Measurements from ENCODE around the gene EIF2S2. TPM values are rescaled to one million over a fixed set of nuclear protein-coding genes. Genes with fewer than 3 reads are reported as not detected.

The EIF2S2 gene
- total RNA-seq, 1 donor from 2014 or later = 39.0 TPM

DNA sequence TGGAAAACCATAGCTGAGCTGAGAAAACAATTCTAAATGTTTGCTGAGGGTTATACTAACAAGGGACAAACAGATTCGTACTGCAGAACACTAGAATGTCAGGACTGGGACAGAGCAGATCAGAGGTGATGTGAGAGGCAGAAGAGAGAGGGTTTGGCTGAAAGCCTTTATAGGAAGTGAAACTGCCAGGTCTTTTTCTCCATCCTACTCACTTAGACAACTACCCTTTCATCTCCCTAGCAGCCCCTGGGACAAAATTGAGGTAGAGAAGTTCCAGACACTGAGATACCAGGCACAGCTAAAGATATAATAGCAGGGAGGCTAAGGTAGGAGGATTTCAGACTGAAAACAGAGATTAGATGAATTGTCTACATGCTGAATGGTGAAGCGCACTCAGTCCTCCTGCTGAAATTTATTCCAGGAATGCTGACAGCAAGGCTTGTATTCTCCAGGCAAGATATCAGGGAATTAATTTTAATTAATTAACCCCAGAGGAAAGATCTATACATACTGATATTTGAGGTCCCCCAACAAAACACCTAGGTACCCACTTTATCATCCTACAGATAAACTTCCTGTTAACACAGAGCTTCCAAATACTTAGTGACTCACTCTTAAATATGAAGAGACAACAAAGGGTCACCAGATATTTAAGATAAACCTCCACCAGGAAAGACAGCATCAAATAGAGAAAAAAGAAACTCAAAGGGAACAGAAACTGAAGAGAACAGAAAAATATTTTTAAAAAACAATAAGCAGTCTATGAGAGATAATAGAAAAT lies 12.6 kb upstream of the EIF2S2 start:
- intact Hi-C loops (cut with DNase I) = loop anchor here (10.0 kb wide), 2 partner anchors 50 to 190 kb away; no protein-coding TSS in a partner anchor
- ATAC-seq (ENCODE audit: poor library complexity) (no peak), DNase-seq (no peak)

- no peak for ATAC-seq (ENCODE audit: poor library complexity)
- intact Hi-C loops (cut with DNase I) = loop anchor here (10.0 kb wide), 2 partner anchors 49 to 189 kb away; no protein-coding TSS in a partner anchor
- no peak for DNase-seq
Observed at GRCh38 chr20:34123309-34123708, 11.3 kb upstream of the EIF2S2 start.

DNA sequence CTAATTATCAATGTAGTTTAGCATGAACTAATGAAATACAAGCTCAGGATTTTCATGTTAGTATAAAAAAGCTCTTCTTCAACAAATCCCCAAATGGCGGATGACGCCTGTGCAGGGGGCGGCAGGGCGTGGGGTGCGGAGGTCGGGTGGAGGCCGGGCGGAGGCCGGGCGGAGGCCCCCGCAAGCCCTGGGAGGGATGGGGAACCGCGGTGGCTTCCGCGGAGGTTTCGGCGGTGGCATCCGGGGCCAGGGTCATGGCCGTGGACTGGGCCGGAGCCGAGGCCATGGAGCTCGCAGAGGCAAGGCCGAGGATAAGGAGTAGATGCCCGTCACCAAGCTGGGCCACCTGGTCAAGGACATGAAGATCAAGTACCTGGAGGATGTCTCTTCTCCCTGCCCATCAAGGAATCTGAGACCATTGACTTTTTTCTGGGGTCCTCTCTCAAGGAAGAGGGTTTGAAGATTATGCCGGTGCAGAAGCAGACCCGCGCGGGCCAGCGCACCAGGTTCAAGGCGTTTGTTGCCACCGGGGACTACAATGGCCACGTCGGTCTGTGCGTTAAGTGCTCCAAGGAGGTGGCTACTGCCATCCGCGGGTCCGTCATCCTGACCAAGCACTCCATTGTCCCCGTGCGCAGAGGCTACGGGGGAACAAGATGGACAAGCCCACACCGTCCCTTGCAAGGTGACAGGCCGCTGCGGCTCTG lies 10.4 kb upstream of the EIF2S2 start:
- DNase-seq (no peak), ATAC-seq (ENCODE audit: poor library complexity) (no peak)
- intact Hi-C loops (cut with DNase I) = loop anchor here (10.0 kb wide), 2 partner anchors 48 to 188 kb away; no protein-coding TSS in a partner anchor

GRCh38 chr20:34120213-34120612 lies 8.2 kb upstream of the EIF2S2 start:
- no peak for DNase-seq

GRCh38 chr20:34115232-34115631 lies 3.2 kb upstream of the EIF2S2 start:
- ATAC-seq (ENCODE audit: poor library complexity) (no peak), DNase-seq (no peak)
- intact Hi-C loops (cut with DNase I) = no loop called here

More at GRCh38 chr20:34120213-34120612, 8.2 kb upstream of the EIF2S2 start:
- no peak for ATAC-seq (ENCODE audit: poor library complexity)
- intact Hi-C loops (cut with DNase I) = loop anchor here (10.0 kb wide), 2 partner anchors 45 to 185 kb away; no protein-coding TSS in a partner anchor

- intact Hi-C loops (cut with DNase I) = no loop called here
- no peak for ATAC-seq (ENCODE audit: poor library complexity)
- DNase-seq = no peak
Observed at GRCh38 chr20:34114809-34115208, 2.8 kb upstream of the EIF2S2 start.

- ATAC-seq (ENCODE audit: poor library complexity) = peak; percentile 3
- DNase-seq = peak; percentile 39
- intact Hi-C loops (cut with DNase I) = no loop called here
Observed at GRCh38 chr20:34112600-34113101, 608 bp upstream of the EIF2S2 start.

- DNase-seq (no peak), ATAC-seq (ENCODE audit: poor library complexity) (no peak)
- intact Hi-C loops (cut with DNase I) = no loop called here
Observed at GRCh38 chr20:34110745-34111641, 1.1 kb downstream of the EIF2S2 start.

- intact Hi-C loops (cut with DNase I) = no loop called here
- DNase-seq (no peak), ATAC-seq (ENCODE audit: poor library complexity) (no peak)
Observed at GRCh38 chr20:34110025-34110744, 1.9 kb downstream of the EIF2S2 start.

- ATAC-seq (ENCODE audit: poor library complexity) = no peak
- intact Hi-C loops (cut with DNase I) = no loop called here
- DNase-seq = no peak
Observed at GRCh38 chr20:34109442-34109841, 2.6 kb downstream of the EIF2S2 start.

DNA sequence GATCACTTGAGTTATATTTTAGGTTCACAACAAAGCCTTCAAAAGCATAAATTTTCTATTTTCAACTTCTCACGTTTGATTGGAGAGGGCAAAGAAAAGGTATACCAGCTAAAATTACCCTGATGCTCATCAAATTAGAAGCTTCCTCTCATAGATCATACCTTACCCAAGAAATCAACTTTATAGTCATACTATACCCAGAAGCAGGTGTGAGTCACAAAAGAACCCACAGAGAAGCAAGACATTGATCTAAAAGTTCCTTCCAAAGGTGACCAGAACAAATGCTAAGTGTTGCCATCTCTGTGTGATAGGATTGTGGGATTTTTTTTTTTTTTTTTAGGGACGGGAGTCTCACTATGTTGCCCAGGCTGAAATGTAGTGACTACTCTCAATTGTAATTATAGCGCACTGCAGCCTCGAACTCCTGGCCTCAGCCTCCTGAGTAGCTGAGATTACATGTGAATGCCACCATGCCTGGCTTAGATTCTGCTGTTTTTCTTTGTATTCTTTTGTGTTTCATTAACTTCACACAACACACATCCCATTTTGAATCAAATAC lies 3.3 kb downstream of the EIF2S2 start:
- no peak for DNase-seq
- intact Hi-C loops (cut with DNase I) = no loop called here
- ATAC-seq (ENCODE audit: poor library complexity) = no peak

DNA sequence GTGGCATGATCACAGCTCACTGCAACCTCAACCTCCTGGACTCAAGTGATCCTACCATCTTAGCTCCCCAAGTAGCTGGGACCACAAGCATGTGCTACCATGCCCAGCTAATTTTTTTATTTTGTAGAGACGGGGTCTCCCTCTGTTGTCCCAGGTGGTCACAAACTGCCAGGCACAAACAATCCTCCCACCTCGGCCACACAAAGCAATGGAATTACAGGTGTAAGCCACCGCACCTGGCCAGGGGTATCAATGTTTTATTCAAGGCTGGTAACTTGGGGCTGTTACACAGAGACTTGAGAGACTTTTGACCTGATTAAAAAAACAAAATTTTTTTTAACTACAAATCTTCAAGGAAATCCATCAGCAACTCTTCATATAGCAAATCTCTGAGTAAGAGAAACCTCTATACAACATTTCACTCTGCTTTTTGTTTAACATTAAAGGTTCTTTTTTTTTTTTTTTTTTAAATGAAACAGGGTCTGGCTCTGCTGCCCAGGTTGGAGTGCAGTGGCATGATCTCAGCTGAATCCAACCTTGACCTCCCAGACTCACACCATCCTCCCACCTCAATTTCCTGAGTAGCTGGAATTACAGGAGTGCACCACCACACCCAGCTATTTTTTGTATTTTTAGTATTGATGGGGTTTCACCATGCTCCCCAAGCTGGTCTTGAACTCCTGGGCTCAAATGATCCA lies 5.9 kb downstream of the EIF2S2 start:
- intact Hi-C loops (cut with DNase I) = no loop called here
- ATAC-seq (ENCODE audit: poor library complexity) (no peak), DNase-seq (no peak)

- intact Hi-C loops (cut with DNase I) = no loop called here
- DNase-seq (no peak), ATAC-seq (ENCODE audit: poor library complexity) (no peak)
Observed at GRCh38 chr20:34104059-34104458, 8.0 kb downstream of the EIF2S2 start.

DNA sequence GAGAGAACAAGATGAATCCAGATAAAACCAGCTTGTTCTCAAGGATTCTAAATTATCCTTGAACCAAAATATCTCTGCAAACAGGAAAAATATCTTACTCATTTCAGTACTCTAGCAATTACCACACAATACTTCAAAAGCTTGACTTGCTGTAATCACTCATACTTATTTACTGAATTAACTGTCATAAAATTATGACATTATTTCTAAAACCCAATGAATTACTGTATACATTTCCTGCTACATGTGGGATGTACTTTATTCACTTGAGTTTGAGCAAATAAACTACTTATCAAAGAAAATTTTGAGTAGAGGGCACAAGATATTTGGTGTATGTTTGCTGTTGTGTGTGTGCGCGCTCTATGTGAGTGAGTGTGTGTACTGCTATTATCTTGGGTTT lies 9.7 kb downstream of the EIF2S2 start:
- DNase-seq = no peak
- ATAC-seq (ENCODE audit: poor library complexity) = no peak
- intact Hi-C loops (cut with DNase I) = no loop called here

- no peak for DNase-seq
- no peak for ATAC-seq (ENCODE audit: poor library complexity)
- intact Hi-C loops (cut with DNase I) = no loop called here
Observed at GRCh38 chr20:34100576-34100975, 11.5 kb downstream of the EIF2S2 start.

DNA sequence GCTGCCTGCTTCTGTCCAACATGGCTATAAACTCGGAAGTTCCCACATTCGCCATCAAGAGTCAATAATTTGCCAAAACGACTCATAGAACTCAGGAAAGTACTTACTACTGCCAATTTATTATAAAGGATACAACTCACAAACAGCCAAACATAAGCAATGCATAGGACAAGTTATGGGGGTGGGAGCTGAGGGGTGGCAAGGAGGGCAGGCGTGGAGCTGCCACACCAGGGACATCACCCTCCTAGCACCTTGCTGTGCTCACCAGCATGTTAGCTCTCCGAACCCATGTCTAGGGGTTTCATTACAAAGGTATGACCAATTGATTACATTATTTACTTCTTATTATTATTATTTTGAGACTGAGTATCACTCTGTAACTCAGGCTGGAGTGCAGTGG lies 12.4 kb downstream of the EIF2S2 start:
- DNase-seq (no peak), ATAC-seq (ENCODE audit: poor library complexity) (no peak)
- intact Hi-C loops (cut with DNase I) = no loop called here

DNA sequence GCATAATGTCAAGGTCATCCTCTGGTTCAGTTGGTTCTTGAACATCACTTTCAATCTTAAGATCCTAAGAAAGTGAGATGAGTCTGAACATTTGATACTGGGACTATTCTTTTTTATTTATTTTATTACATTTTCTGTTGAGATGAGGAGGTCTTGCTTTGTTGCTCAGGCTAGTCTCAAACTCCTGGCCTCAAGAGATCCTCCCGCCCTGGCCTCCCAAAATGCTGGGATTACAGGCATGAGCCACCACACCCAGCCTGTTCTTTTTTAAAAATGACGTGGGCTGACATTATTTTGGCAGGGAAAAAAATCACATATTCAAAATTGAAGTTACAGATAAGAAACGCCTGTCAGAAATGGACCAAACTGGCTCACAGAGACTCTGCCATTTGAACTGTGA lies 13.5 kb downstream of the EIF2S2 start:
- intact Hi-C loops (cut with DNase I) = no loop called here
- ATAC-seq (ENCODE audit: poor library complexity) (no peak), DNase-seq (no peak)

Data from Right ventricle myocardium superior (tissue), 1 donor.